Caco-2 (cell line): ENCODE results near the gene CABLES2. TPM values are rescaled to one million over a fixed set of nuclear protein-coding genes. Genes with fewer than 3 reads are reported as not detected.
"Not testable (repeated sequence)": the region's sequence is repeated elsewhere in the genome, so short reads cannot be mapped to it uniquely, and the experiment has no call there.

Experiments
- BruUV-seq: library from RNA; stranded (reverse); fragments of 400-500 nt; replicated peaks from 2 replicates; lab custom pipeline; 2021; lab: Mats Ljungman, UMichigan
- CTCF ChIA-PET: fragments of 300-600 bp; sonication (Branson Sonifier 250); formaldehyde crosslinking; loops from one replicate; lab custom pipeline; 2022; ENCODE audit warnings: antibody characterized with exemption; lab: Charles Lee
- POLR2A ChIA-PET: fragments of 300-600 bp; sonication (Branson Sonifier 250); formaldehyde crosslinking; loops from one replicate; lab custom pipeline; 2022; ENCODE audit warnings: antibody characterized with exemption; lab: Charles Lee
- DNase-seq, 2 experiments: peaks; one replicate each; pipeline versions ENCODE4 v3.0.0 to v3.0.0-alpha.2; 2020 to 2022
- H3K27me3 ChIP-seq: replicated peaks from 2 replicates; pipeline ENCODE4 v1.6.0; 2011; ENCODE audit warnings: low read length; ENCODE audit not compliant: control insufficient read depth, insufficient read depth
- H3K36me3 ChIP-seq: 2 replicates; pipeline ENCODE4 v1.5.1; 2011; ENCODE audit warnings: low read length; ENCODE audit not compliant: control insufficient read depth, insufficient read depth
- H3K4me1 ChIP-seq: fragments of 250-450 bp; sonication (Bioruptor Pico); 2 replicates; pipeline ENCODE4 v1.5.1; 2020; ENCODE audit warnings: mild to moderate bottlenecking
- H3K4me3 ChIP-seq: 2 replicates; pipeline ENCODE4 v1.5.1; 2011; ENCODE audit warnings: low read depth, mild to moderate bottlenecking, control low read depth, low read length
- H3K9me3 ChIP-seq: fragments of 250-450 bp; sonication (Bioruptor Pico); 2 replicates; pipeline ENCODE4 v1.5.1; 2020; ENCODE audit warnings: mild to moderate bottlenecking, moderate library complexity
- H3K27ac Mint-ChIP-seq: one replicate; pipeline ENCODE4 v1.8.0; 2022; ENCODE audit warnings: mixed read lengths; ENCODE audit not compliant: unreplicated experiment
- H3K27me3 Mint-ChIP-seq: one replicate; pipeline ENCODE4 v1.8.0; 2022; ENCODE audit warnings: mixed read lengths; ENCODE audit not compliant: insufficient read depth, unreplicated experiment
- H3K36me3 Mint-ChIP-seq: one replicate; pipeline ENCODE4 v1.8.0; 2022; ENCODE audit warnings: mild to moderate bottlenecking, mixed read lengths; ENCODE audit not compliant: insufficient read depth, unreplicated experiment
- H3K4me1 Mint-ChIP-seq: one replicate; pipeline ENCODE4 v1.8.0; 2022; ENCODE audit warnings: low read depth, mixed read lengths; ENCODE audit not compliant: unreplicated experiment
- H3K4me3 Mint-ChIP-seq: one replicate; pipeline ENCODE4 v1.8.0; 2022; ENCODE audit warnings: mild to moderate bottlenecking, moderate library complexity, mixed read lengths; ENCODE audit not compliant: unreplicated experiment
- H3K9me3 Mint-ChIP-seq: one replicate; pipeline ENCODE4 v1.8.0; 2022; ENCODE audit warnings: mixed read lengths; ENCODE audit not compliant: unreplicated experiment
- intact Hi-C: fragments of 100-400 bp; cut with micrococcal nuclease; formaldehyde crosslinking; loops from one replicate; pipeline ENCODE4 v1.10.0; 2022; ENCODE audit not compliant: unreplicated experiment
- total RNA-seq: library from RNA; stranded (reverse); gene quantifications from 2 replicates; pipeline ENCODE4 v1.2.3, GENCODE V29; 2022
- TF ChIP-seq, protein P1 (sequence below), 2 experiments: fragments of 200-600 bp in 1 of 2; IDR thresholded peaks; 1 replicate in 1 of 2; 2 replicates in 1 of 2; pipeline versions ENCODE4 v1.5.1 to v1.8.0; 2011 to 2022; ENCODE audit warnings: antibody characterized with exemption in 1 of 2, control low read depth in 1 of 2, inconsistent platforms in 1 of 2, low read depth in 1 of 2, low read length in 1 of 2, mild to moderate bottlenecking in 1 of 2, moderate library complexity in 1 of 2; ENCODE audit not compliant: insufficient read depth in 1 of 2, severe bottlenecking in 1 of 2, unreplicated experiment in 1 of 2

Gene CABLES2
- total RNA-seq, 1 experiment from 2014 or later: 36.4 TPM

GRCh38 chr20:62376112-62377063, 30.7 kb downstream of the CABLES2 start:
- peaks cover 25% of the 10 kb centered on the region for H3K36me3 Mint-ChIP-seq

GRCh38 chr20:62374331-62375152, 32.5 kb downstream of the CABLES2 start:
- Mint-ChIP-seq H3K27me3 (no peaks in the 10 kb centered on the region), H3K27ac (peak overlapping the region; percentile 43), H3K4me3 (no peak overlapping the region), H3K9me3 (no peaks in the 10 kb centered on the region), H3K4me1 (peaks cover 20% of the 10 kb centered on the region), H3K36me3 (peaks cover 20% of the 10 kb centered on the region)
- POLR2A ChIA-PET: interaction anchor here (0.6 to 2.2 kb wide), 3 partner anchors 9 to 13 kb away, joined by 3 to 9 read pairs (median 8); partner anchors contain the start of gene RPS21
- H3K27me3 ChIP-seq: no peaks in the 10 kb centered on the region
- no TSS peak for BruUV-seq
- CTCF ChIA-PET: interaction anchor here (0.9 to 3.2 kb wide), 6 partner anchors 8 to 72 kb away, joined by 4 to 21 read pairs (median 6); partner anchors contain the start of gene ADRM1
- peaks cover 59% of the 10 kb centered on the region for H3K4me1 ChIP-seq
- no peaks in the 10 kb centered on the region for H3K9me3 ChIP-seq
- intact Hi-C loops: no loop called here
- no peak overlapping the region for H3K4me3 ChIP-seq
- no peaks in the 10 kb centered on the region for H3K36me3 ChIP-seq
- TF ChIP-seq, protein P1, sequence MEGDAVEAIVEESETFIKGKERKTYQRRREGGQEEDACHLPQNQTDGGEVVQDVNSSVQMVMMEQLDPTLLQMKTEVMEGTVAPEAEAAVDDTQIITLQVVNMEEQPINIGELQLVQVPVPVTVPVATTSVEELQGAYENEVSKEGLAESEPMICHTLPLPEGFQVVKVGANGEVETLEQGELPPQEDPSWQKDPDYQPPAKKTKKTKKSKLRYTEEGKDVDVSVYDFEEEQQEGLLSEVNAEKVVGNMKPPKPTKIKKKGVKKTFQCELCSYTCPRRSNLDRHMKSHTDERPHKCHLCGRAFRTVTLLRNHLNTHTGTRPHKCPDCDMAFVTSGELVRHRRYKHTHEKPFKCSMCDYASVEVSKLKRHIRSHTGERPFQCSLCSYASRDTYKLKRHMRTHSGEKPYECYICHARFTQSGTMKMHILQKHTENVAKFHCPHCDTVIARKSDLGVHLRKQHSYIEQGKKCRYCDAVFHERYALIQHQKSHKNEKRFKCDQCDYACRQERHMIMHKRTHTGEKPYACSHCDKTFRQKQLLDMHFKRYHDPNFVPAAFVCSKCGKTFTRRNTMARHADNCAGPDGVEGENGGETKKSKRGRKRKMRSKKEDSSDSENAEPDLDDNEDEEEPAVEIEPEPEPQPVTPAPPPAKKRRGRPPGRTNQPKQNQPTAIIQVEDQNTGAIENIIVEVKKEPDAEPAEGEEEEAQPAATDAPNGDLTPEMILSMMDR (IDR thresholded peaks at IDR 0.05; ENCODE audit: insufficient read depth in 1 of 2, low read depth in 1 of 2, low read length in 1 of 2, severe bottlenecking in 1 of 2, unreplicated experiment in 1 of 2): no peak
- no peak for DNase-seq

More at GRCh38 chr20:62376112-62377063, 30.7 kb downstream of the CABLES2 start:
- Mint-ChIP-seq H3K4me1 (peaks cover 20% of the 10 kb centered on the region), H3K27ac (peak overlapping the region; percentile 49), H3K9me3 (peaks cover under 1% of the 10 kb centered on the region), H3K4me3 (no peak overlapping the region), H3K27me3 (no peaks in the 10 kb centered on the region)
- ChIA-PET CTCF (interaction anchor here (0.6 to 3.2 kb wide), 6 partner anchors 8 to 147 kb away, joined by 3 to 21 read pairs (median 4); partner anchors contain the start of gene ADRM1), POLR2A (interaction anchor here (0.9 to 2.2 kb wide), 4 partner anchors 10 to 14 kb away, joined by 3 to 9 read pairs (median 6); partner anchors contain the start of genes LAMA5 and RPS21)
- BruUV-seq: no TSS peak
- TF ChIP-seq, protein P1 (IDR thresholded peaks at IDR 0.05; ENCODE audit: insufficient read depth in 1 of 2, low read depth in 1 of 2, low read length in 1 of 2, severe bottlenecking in 1 of 2, unreplicated experiment in 1 of 2): peak; percentile 51 to 70
- Histone ChIP-seq H3K4me1 (peaks cover 50% of the 10 kb centered on the region), H3K9me3 (no peaks in the 10 kb centered on the region), H3K4me3 (no peak overlapping the region), H3K36me3 (no peaks in the 10 kb centered on the region), H3K27me3 (no peaks in the 10 kb centered on the region)
- DNase-seq: peak; percentile 85 to 90
- intact Hi-C loops: loop anchor here (1.0 kb wide), 3 partner anchors 8 to 74 kb away; partner anchors contain the start of gene ADRM1

DNA sequence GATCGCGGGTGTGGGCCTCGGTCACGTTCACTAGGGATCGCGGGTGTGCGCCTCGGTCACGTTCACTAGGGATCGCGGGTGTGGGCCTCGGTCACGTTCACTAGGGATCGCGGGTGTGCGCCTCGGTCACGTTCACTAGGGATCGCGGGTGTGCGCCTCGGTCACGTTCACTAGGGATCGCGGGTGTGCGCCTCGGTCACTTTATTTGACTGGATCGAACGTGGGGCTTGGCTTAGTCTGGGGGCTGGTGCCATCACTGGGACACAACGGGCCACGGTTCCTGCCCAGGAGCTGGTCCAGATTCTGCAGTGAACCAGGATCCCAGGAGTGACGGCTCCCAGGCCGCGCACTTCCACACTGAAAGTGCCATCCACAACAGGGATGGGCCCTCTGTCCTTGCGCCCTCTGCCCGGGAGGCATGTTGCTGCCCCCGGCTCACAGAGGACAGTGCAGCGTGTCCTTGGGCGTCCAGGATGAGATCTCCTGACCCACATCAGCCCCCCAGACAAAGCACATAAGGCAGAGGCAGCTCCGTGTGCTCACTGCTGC, 33.4 kb downstream of the CABLES2 start:
- intact Hi-C loops, H3K4me3 ChIP-seq, H3K27me3 ChIP-seq, H3K36me3 ChIP-seq, H3K27me3 Mint-ChIP-seq, H3K9me3 Mint-ChIP-seq, H3K9me3 ChIP-seq, BruUV-seq, H3K4me3 Mint-ChIP-seq, DNase-seq: not testable (repeated sequence)
- ChIA-PET CTCF (interaction anchor here (0.9 to 3.2 kb wide), 5 partner anchors 8 to 71 kb away, joined by 4 to 21 read pairs (median 4); partner anchors contain the start of gene ADRM1), POLR2A (interaction anchor here (2.2 kb wide), 1 partner anchor 13 kb away, joined by 8 read pairs; the partner anchor contains the start of gene RPS21)
- Mint-ChIP-seq H3K36me3 (peaks cover 19% of the 10 kb centered on the region), H3K4me1 (peaks cover 28% of the 10 kb centered on the region), H3K27ac (peak overlapping the region; percentile 43)
- H3K4me1 ChIP-seq: peaks cover 68% of the 10 kb centered on the region
